ENCODE results near the gene TREML2.
A peak's percentile ranks its signal among the peaks of the same experiment; 100 is the strongest.
"Not testable (repeated sequence)": the region's sequence is repeated elsewhere in the genome, so short reads cannot be mapped to it uniquely, and the experiment has no call there.

Gene TREML2

GRCh38 chr6:41204156-41204555 is 3.2 kb upstream of the TREML2 start:
- no peak for DNase-seq

- DNase-seq = no peak
These were observed 820 bp upstream of the TREML2 start for GRCh38 chr6:41201764-41202173.

GRCh38 chr6:41200296-41200900 is 551 bp downstream of the TREML2 start:
- peak; percentile 51 for DNase-seq

DNA sequence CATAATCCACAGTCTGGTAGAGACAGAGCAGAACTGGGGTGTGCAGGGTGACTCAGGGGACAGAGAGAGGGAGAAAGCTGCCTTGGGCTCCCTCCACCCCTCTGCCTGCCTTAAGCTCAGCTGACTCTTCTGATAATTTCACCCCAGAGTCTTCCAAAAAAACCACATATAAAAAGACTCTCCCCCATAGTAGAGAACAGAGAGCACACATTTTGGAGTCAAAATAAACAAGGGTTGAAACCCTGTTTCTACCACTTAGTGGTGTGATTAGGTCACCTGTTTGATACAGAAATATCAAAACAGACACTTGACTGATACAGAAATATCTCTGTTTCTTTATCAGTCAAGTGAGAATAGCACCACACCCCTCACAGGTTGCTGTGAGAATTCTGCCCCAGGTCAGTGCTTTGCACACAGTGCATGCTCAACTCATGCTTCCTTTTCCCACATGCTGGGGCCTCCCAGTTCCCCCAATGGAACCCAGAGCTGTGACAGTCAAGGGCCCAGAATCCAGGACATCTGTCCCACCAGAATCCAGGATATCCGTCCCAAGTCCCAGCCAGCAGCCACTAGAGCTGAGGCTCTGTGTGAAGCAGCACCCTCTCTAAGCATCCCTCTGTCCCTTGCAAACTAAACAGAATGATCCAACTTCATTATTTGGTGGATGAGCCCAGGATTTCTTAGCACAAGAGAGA is 1.2 kb downstream of the TREML2 start:
- DNase-seq = no peak

DNA sequence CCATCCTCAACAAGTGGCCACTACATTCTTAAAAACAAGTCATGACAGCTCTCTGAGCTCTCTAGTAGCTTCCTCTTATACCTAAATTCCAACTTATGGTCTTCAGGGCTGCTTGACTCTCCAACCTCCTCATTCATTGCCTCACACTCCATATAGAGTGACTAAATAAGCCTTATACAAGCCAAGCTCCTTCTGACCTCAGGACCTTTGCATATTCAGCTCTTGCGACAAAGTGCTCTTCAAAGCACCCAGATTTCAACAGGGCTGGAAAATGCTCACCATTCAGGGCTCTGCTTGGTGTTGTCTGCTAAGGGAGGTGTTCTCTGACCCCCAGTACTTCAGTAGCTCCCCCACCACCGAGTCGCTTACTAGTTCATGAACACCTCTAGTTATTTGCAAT is 3.7 kb downstream of the TREML2 start:
- DNase-seq = no peak

DNA sequence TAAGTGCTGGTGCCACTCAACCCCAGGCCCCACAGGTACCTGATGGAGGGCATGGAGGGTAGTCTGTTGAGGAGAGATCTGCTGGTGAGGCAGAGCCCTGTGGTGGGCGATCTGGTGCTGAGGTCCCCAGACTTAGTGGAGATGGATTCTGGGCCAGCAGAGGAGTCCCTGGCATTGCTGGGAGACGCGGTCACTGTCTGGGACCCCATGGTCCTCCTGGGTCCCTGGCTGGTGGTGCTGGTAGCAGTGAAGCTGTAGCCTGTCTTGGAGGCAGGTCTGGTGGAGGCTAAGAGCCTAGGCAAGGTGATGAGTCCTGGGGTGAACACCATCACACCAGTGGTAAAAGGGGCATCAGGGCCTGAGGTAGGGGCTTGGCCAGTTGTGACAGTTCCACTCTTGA is 6.6 kb downstream of the TREML2 start:
- no peak for DNase-seq

GRCh38 chr6:41193884-41194283 is 7.1 kb downstream of the TREML2 start:
- DNase-seq = no peak

DNA sequence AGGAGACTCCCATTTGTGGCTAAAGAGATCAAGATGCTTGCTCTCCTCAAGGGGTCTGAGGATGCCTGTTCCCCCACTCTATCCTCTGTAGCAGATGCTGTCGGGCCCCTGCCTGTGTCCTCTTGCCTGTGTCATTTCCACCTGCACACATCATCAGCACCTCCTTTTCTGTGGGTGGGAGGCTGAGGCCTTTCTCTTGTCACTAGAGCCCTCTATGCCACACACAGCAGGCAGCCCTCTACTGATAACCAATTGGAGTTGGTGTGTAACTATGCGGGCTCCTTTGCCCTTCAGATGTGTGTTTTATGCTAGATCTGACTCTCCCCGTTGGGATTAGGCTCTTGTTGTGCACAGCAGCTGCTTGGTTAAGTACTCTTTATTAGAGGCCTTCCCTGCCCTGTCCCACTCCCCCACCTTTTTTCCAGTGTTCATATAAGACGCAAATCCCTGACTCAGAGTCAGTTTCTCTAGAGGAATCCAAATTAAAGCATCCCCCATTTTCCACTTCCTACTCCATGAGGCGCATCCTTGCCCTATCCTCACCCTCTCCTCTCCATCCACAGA is 7.7 kb downstream of the TREML2 start:
- no peak for DNase-seq

DNA sequence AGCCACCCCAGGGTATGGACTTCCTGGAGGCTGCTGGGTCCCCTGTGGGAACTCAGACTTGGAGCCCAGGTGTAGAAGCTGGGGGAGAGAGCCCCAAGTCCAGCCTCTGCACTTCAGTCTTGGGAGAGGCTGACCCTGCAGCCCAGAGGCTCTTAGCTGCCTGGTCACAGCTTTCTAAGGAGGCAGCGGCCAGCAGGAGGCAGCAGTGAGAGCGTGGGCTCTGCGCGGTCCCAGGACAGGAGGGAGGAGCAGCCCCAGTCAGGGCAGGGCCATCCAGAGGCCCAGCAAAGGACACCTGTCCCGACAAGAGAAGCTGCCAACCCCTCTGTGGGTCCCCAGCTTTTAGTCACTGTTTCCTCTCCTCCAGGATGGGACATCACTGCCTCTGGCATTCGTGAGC is 9.4 kb downstream of the TREML2 start:
- DNase-seq = peak; percentile 48

- no peak for DNase-seq
These were observed 10.2 kb downstream of the TREML2 start for GRCh38 chr6:41190791-41191190.

DNA sequence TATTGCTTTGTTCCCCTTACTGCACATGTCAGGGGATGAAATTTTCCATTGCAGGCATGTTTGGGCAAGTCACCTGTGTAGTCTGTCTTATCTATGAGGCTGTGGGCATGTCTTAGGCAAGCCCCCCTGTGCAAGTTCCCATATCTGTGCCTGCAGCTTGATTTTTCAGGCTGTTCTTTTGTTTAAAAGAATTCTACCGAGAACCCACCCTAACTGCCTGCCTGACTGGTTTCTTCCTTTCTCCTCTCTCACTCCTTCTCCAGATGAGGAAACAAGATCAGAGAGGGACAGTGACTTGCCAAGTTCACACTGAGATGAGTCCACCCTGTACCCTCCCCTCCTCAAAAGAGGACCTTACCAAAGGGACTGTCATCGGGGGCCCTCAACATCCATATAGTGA is 11.0 kb downstream of the TREML2 start:
- no peak for DNase-seq

GRCh38 chr6:41189046-41189445 is 11.9 kb downstream of the TREML2 start:
- not testable (repeated sequence) for DNase-seq

DNA sequence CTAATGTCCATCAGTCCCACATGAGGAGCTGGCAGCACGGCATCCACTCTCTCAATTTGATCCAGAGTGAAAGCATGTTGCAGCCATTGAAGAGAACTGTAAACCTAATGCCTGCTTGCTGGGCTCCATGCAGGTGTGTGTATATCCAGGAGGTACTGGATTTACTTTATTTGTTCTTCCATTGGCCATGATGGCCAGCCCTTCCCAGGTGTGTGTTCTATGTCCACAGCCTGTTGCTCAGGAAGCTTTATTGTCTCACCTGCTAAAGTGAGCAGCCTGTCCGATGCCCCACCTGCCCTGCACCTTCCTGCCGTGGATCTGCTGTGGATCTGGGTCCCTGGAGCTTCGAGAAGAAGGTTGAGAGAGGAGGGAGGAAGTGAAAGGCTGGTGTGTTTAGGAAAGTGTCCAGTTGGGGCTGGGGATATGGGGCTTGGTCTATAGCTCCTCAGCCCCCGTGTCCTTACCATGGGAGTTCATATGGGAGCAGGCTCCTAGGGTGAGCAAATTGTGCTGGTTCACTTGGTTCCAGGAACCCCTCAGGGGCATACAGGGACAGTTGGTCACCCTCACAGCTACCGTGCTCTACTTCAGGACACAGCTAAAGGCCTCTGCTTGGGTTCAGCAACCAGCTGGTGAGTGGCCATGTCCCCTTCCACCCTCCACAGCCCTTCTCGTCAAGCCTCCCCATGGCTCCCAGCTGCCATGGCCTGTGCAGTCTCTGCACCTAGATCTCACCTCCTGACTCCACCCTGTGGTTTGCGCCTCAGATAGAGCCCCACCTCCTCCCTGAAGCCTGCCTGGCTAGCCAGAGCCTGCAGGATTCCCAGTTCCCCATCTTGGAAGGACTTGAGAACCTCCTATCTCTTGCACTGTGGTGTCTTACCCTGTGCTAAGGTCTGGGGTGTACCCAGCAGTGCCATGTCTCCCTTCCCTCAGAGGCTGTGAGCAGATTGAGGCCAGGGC is 12.7 kb downstream of the TREML2 start:
- DNase-seq = no peak

- no peak for DNase-seq
These were observed 14.9 kb downstream of the TREML2 start for GRCh38 chr6:41186031-41186562.

DNA sequence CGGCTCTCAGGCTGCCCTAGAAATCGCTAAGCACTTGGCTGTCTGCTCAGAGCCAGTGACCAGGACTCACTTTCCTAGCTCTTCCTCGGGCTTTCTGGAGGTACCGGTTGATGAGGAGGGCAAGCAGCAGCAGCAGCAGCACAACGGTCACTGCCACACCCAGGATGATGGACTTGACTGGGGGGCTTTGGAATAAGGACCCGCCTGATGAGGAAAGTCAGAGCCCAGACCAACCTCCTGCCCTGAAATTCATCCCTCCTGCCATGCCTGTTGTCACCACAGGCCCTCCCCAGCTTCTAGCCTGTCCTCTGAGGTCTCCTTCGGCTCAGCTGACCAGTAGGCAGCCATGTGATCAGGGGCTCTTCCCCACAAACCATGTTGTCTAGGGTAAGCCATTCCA is 16.2 kb downstream of the TREML2 start:
- DNase-seq = no peak

DNA sequence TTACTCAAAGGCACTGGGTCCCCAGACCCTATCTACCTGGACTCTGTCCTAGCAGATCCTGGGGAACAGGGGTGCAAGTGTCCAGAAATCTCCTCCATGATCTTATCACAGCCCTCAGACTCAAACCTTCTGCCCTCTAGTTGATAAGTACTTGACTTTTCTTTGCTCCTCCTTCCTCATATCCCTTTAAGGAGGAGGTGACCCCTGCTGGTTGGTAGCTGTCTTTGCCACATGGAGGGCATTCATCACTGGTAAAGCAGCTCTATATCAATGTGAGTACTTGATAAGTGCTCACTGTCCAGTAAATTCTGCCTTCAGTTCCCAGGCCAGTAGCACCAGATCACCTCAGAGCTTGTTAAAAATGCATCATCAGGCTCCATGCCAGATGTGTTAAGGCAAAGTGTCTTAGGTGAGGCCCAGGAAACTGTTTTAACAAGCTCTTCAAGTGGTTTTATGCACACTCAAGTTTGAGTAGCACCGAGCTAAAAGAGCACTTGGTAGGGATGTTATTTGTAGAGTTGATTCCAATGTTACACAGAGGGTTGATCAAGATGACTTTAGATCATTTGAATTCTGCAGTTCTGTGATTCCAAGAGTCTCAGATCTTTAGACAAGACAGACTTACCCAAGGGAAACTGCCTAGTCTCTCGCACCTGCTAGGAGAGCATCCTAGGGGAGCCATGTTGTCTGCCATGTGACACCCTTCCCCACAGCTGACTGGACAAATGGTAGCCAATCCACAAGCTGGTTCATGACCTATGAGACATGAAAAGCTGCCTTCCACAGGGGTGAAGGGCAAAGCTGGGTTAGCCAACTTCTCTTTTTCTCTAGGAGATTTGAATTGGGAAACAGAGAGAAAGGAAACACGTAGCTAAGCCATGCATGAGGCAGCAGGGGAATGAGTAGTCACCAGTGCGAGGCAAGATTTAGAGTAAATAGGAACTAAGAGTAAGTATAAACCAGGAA is 18.6 kb downstream of the TREML2 start:
- DNase-seq = no peak

GRCh38 chr6:41181566-41181965 is 19.4 kb downstream of the TREML2 start:
- no peak for DNase-seq

DNA sequence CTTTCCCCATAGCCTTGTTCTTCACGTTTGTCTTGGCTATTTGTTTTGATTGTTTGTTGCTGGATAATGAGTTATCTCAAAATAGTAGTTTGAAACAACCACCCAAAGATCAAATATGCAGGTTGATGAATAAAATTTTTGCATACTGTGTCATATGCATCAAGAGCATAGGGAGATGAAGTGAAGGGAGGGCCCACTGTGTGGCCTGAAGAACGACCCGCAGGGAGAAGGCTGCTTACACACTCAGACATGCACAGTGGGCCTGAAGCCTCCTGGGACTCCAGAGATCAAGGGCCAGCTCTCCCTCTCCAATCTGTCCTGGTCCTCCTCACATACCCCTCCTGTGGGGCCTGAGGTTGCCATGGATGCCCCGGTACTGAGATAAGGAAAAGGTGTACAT is 21.8 kb downstream of the TREML2 start:
- DNase-seq = no peak

DNA sequence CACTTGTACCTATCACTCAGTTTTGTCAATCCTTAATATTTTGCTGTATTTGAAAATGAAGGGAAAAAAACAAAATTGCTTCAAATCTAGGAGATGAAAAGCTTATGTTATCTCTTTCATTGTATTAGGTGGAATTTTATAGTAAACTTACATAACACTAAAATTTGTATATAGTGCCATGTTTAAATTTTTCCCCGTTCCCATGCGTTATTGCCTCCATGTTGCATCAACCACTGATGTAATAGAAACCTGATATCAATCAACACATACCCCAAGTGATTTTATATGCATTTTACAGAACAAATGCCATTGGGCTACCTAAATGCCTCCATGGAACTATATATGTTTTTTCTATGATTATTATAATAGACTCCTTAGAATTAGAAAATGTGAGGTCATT is 23.3 kb downstream of the TREML2 start:
- no peak for DNase-seq

- DNase-seq = no peak
These were observed 23.7 kb downstream of the TREML2 start for GRCh38 chr6:41177287-41177686.

- DNase-seq = no peak
These were observed 24.8 kb downstream of the TREML2 start for GRCh38 chr6:41176189-41176588.

DNA sequence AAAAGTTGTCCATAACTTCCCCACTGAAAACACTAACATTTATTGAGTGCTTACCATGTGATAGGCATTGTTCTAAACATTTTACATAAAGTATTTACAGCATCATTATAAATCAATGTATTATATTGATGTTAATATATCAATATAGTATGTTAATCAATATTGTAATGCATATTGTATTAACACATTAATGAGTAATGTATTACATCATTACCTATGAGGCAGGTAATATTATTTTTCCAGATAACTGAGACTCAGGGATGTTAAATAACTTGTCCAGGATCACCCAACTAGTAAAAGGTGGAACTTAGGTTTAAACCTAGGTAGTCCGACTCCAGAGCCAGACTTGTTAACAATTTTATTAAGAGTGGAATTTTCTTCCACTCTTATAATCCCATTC is 25.9 kb downstream of the TREML2 start:
- no peak for DNase-seq

All from activated T-cell treated with anti-CD3 and anti-CD28 coated beads, Interleukin-2, amount 50 U/mL, for 1 hour (primary cell).